GM19193 (cell line): ENCODE results near the gene IRS2.

Experiments
- POLR2A ChIP-seq: IDR thresholded peaks from 4 replicates; pipeline ENCODE4 v1.6.1; 2011; ENCODE audit not compliant: insufficient read depth, insufficient read length; ENCODE audit errors: extremely low read depth

IRS2 gene

DNA sequence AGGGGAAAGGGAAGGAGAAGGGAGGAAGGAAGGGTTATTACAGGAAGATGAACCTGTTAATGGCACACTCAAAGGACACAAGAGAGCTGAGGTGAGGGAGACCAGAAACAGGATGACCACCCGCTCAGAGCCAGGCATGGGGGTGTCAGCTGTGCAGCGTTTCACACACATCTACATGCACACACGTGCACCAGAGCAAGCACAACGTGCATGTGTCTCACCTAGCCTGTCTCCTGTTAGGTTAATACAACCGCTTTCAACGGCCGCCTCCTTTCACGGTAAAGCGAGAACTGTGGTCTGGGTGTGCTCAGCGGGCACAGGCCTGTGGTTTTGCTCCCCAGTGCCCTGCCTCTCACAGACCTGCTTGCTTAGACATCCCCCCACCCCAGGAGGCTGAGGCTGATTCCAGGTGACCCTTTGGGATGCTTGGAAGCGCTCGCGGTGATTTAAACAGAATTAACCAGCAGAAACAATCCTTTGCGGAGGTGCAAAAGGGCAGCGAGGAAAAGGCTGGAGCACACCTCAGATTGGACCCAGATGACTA is 27.4 kb downstream of the IRS2 start:
- TF ChIP-seq POLR2A = no peak

DNA sequence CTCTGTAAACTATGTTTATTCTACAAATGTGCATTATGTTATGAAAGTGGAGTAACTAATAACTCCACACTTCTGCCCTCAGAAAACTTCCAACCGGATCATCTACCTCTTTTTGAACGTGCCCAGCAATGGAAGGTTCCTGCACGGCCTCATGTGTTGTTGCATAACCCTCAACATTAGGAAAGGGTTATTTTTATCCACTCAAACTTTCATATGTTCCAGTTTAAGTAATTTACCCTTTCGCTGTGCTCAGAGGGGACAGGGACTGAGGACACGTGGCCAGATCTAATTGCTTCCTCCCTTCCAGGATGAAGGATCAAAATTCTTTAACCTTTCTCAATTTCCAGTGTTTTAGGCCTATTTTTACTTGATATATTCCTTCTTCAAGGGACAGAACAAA is 29.6 kb downstream of the IRS2 start:
- TF ChIP-seq POLR2A = no peak

DNA sequence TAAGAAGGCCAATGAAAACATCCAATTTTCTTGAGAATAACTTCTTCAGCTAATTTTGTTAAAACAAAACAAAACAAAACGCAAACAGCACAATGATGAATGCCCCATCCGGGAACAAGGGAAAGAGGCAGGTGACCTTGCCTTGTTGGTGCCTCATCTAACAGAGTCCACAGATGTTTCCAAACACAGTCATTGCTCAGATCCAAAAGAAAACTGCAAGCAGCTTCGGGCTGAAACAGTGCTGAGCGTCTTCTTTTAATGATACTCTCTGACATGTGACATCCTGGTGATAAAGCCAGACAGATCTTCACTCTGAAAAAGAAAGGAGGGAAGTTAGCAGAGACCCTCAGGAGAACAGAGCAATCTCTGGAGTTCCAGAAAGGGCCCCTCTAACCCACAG is 30.4 kb downstream of the IRS2 start:
- no peak for TF ChIP-seq POLR2A

DNA sequence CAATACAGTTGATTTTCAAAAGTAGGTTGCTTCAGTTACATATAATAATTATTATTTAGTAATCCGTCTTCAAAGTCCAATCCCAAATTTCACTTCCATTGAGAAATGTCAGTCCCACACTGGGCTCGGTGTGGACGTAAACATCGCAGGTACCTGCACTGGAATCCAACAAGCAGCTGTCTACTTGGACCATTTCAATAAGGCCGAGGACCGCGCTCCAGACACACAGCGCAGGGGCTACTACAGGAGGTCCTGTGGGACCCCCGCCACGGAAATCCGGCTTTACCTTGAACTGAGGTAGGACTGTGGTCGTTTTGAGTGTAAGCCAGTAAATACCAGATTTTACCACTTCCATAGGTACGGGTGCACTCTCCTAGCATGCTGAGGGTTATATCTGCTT is 30.8 kb downstream of the IRS2 start:
- TF ChIP-seq POLR2A = no peak

DNA sequence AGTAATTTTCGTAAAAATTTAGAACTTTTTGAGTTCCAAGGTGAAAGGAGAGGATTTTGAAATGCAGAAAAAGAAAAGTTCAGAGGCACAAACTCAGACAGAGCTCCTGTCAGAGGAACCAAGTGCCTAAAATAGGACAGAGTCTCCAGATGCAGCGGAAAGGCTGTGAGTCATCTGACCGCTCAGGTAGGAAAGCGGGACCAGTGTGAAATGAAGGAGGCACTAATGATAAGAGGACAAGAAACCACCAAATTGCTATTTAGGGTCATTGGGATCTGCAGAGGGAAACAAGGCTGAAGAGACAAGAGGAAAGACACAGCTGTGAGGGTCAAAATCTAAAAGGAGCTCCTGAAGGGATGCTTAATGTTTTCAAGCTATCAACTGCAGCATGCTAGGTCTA is 34.9 kb downstream of the IRS2 start:
- no peak for TF ChIP-seq POLR2A

DNA sequence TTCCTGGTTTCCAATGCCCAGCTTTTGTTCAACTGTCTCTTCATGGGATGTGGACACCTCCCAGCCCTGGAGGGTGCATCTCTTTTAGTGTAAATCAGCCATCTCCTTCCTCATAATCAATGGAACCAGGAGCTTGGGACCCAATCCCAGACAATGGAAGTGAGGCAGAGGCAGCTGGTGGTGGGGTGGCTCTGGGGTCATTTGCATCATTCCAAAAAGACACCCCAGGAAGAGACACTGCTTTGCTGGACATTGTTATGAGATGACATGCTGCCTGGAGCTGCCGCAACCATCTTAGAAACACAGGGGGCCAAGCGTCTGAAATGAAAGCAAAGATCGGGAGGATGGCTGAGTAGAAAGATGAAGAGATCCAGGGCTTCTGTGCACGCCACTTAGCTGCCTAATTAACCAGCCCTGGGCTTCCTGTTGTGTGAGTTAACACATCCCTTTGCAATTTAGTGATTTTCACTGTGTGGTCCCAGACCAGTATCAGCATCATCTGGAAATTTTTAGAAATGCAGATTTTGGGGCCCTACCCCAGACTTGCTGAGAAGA is 36.1 kb downstream of the IRS2 start:
- no peak for TF ChIP-seq POLR2A

DNA sequence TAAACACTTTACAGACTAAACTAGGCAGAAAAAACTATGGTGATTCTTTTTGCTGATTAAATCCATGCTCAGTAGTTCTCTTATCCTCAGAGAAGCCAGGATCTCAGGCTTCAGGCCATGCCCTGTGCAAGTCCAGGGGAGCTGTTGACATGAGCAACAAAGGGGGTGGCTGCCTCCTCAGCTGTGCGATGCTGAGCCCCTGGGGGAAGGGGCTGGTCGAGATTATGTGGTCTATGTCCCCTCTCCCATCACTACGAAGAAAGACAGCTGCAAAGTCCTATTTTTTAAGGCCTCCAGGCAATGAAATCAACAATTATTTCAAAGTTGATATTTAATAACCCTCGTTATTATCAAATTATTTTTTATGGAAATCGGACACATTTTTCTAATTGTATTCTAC is 37.0 kb downstream of the IRS2 start:
- TF ChIP-seq POLR2A = no peak

DNA sequence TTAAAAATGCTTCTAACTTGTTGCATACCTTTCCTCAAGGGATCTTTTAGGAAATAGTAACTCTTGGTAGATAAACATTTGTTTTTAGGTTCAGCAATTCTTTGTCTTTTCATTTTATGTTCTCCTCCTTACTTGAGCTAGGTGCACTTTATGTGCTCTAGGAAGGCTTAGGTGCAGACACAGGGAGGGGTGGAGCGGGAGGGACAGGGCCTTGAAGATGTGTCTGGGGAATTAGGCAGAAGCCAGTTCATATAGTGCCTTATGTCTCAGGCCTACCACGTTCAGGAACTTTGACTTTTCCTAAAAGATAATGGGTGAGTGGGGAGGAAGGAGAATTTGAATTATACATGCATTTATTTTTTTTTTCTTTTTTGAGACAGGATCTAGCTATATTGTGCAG is 37.7 kb downstream of the IRS2 start:
- no peak for TF ChIP-seq POLR2A

DNA sequence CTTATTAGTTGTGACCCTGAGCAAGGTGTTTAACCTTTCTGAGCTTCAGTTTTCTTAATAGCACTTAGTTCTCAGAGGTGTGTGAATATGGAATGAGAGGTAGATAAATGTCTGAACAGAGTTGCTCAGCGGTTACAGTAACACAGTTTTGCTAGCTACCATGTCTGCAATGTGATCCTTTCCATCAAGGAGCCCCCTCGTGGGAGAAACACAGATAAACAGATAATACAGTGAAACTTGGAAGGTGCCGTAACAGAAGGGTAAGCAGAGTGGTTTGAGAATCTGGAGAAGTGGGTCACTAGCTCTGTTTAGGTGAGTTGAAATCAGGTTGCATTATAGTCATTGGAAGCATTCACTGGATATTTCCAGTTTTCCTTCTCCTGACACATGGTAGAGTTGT is 38.9 kb downstream of the IRS2 start:
- no peak for TF ChIP-seq POLR2A

DNA sequence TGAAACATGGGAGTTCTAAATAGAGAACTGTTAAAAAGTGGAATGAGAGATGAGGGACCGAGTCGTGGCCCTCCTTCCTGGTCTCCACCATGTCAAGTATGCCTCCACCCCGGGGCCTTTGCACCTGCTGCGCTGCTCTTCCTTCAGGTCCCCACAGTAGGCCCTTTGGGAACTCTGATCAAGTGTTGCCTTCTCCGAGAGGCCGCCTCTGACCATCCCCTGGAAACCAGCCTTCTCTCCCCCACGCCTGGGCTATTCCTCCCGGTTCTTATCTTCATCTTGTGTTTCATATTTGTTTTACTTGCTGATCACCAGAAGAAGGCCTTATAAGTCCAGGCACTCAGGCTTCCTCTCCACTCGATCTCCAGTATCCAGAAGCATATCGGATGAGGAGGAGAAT is 40.0 kb downstream of the IRS2 start:
- no peak for TF ChIP-seq POLR2A

DNA sequence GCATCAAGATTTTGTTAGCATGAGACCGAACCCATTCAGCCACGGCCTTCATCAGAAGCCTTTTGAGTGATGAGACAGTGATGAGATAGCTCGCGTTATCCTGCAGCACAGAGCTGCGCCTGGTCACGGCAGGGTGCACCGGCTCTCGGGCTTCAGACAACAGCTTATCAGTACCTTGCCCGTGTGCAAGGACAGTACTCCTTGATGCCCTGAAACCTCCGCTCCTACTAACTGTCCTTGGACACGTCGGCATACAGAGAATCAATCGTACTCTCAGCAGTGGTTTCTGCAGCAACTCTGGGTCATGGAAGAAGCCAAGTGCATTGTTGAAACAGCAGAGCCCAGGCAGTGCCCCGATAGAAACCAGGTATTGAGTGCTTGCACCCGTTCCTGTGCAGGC is 40.7 kb downstream of the IRS2 start:
- no peak for TF ChIP-seq POLR2A

DNA sequence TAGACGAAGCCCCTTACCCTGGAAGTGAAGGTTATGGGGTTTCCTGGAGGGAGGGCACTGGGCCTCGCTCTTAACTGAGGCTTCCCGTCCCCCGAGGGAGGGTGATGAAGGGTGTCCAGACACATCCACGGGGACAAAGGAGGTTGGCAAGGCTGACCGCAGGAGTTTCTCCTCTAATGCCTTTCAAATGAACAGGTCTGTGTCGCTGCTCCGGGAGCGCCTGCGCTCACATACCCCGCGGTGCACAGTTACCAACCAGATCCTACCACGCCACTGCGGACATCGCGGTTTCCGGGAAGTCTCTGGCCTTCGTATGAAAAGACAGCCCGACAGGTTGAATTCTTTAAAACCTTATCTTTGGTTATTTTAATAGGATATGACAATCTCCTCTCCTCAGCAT is 41.3 kb downstream of the IRS2 start:
- TF ChIP-seq POLR2A = no peak

DNA sequence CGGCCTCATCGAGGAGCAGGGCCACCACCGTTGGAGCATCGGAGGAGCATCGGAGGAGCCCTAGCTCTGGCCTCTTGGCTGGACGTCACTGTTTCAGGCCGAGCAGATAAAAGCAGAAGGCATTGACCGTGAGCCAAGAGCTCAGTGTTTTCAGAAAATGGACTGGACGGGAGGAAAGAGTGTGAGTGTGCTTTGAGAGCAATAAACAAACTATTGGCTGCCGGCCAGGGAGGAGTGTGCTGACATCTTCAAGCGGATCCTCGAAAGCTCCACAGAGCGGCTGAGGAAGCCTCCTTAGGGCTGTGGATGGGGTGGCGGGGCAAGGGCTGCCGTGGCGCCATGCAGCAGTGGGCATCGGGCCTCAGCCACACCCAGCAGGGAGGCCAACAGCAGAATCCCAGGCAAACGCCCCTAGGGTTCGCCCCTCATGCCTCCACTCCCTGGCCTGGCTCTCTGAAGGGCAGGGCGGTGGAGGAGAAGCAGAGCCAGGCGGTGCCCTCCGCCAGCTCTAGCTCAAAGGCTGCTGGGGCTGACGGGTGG is 41.8 kb downstream of the IRS2 start:
- no peak for TF ChIP-seq POLR2A

DNA sequence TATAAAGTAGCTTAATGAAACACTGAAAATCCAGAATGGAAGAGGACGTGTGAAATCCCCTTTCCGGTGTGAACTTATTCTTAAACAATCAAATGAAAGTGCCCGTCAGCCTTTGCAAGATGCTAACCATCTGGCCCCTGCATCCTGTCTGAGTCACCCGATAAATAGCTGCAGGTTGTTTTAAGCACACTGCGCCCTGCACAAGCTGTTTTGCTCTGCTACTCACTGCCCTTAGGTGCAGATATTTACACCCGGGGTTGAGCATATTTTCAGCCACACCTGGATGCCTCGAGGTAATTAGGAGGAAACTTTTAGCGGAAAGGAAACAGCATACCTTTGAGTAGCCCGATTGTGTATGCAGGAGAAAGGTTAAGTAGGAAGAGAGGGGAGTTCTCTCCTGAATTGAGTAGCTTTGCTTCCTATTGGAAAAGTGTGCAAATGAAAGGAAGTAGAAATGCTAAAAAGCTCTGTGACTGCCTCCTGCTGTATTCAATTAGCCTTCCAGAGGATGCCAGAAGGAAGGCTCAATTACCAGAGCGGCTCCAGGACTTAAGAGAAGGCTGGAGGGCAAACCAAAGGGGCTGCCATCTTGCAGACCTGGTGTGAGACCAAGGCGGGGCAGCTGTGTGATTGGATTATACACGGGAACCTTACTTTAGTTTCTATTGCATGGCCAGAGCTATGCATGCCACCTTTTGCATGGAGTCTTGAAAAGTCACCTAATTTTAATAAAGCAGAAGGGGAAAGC is 42.5 kb downstream of the IRS2 start:
- no peak for TF ChIP-seq POLR2A

DNA sequence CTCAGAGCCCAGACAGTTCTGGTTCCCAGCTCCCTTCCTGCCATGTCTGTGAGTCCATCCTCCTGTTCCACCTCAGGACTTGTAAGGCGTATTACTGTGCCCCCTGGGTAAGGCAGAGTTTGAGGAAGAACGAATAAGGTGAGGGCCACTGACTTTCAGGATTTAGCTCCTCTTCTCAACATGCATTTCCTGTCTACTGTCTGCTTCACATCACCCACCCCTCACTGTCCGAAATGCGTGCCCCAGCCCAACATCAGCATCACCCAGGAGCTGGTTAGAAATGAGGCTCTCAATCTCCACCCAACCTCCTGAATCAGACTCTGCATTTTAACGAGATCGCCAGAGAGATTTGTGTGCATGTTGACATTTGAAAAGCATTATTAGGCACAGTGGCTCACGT is 44.4 kb downstream of the IRS2 start:
- TF ChIP-seq POLR2A = no peak

DNA sequence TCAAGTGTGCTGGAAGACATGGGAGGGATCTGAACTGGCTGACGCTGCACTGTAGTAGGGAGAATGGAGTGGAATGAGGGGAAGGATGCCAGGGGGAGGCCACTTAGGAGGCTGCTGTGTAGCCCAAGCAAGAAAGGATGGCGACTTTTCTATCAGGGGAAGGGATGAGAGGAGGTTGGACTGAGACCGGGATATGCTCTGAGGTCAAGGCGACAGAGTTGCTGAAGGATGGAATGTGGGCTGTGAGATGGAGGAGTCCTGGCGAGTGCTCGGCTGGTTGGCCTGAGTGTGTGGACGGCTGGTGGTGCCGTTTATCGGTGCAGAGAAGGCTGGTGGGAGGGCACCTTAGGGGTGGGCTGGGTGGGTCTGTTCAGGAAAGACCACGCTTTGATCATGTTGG is 45.7 kb downstream of the IRS2 start:
- no peak for TF ChIP-seq POLR2A
